Measurements from ENCODE around the gene CFAP299. TPM values are rescaled to one million over a fixed set of nuclear protein-coding genes. Genes with fewer than 3 reads are reported as not detected.

CFAP299 gene
- total and polyA plus RNA-seq, 2 experiments from 2014 or later: 0.24 to 1.4 TPM

DNA sequence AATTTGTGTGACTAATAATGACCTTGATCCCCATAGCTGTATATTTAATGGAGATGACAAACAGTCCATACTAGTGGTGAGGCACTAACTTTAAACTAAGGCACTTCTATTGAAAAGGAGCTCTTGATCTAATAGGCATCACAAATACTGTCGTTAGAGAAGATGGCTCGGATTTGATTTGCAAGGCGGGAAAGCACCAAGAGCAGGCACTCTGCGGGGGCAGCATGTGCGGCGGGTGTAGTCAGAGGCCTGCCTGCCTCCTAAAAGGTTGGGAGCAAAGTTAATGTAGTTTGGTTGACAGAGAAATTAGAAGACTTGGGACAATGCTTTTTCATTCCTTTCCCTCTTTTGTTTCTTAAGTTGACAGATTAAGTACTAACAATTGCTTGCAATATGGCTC lies 278.8 kb downstream of the CFAP299 start:
- Histone ChIP-seq H3K4me1 (ENCODE audit: low read depth) (peaks cover 12% of the 10 kb centered on the region), H3K9me3 (ENCODE audit: low read depth) (no peaks in the 10 kb centered on the region), H3K36me3 (no peaks in the 10 kb centered on the region), H3K4me3 (no peak overlapping the region), H3K27ac (no peak overlapping the region), H3K27me3 (no peaks in the 10 kb centered on the region)
- DNase-seq (ENCODE audit: low read depth in 1 of 2, low spot score in 1 of 2): no peak
- TF ChIP-seq, protein P1, sequence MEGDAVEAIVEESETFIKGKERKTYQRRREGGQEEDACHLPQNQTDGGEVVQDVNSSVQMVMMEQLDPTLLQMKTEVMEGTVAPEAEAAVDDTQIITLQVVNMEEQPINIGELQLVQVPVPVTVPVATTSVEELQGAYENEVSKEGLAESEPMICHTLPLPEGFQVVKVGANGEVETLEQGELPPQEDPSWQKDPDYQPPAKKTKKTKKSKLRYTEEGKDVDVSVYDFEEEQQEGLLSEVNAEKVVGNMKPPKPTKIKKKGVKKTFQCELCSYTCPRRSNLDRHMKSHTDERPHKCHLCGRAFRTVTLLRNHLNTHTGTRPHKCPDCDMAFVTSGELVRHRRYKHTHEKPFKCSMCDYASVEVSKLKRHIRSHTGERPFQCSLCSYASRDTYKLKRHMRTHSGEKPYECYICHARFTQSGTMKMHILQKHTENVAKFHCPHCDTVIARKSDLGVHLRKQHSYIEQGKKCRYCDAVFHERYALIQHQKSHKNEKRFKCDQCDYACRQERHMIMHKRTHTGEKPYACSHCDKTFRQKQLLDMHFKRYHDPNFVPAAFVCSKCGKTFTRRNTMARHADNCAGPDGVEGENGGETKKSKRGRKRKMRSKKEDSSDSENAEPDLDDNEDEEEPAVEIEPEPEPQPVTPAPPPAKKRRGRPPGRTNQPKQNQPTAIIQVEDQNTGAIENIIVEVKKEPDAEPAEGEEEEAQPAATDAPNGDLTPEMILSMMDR (IDR thresholded peaks at IDR 0.05; ENCODE audit: low read depth, low read length): no peak

DNA sequence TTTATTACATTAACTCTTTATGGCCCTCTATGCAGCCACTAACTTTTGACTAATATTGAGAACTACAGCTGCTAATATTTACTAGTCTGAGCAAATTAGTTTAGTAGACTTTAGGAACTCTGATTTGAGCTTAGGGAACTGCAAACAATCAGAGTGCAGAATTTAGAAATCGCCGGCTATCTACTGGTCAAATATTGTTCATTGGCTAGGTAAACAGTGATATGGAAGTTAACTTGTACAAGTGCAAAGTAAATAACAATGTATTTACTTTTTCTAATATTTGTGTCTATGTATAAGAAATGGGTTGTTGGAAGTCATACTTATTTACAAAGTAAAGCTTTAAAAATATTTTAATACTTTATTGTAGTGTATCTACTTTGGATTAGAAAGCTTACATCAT lies 279.6 kb downstream of the CFAP299 start:
- Histone ChIP-seq H3K9me3 (ENCODE audit: low read depth) (no peaks in the 10 kb centered on the region), H3K27ac (no peak overlapping the region), H3K4me1 (ENCODE audit: low read depth) (peaks cover 12% of the 10 kb centered on the region), H3K27me3 (no peaks in the 10 kb centered on the region), H3K4me3 (no peak overlapping the region), H3K36me3 (no peaks in the 10 kb centered on the region)
- no peak for DNase-seq (ENCODE audit: low read depth in 1 of 2, low spot score in 1 of 2)
- TF ChIP-seq, protein P1 (IDR thresholded peaks at IDR 0.05; ENCODE audit: low read depth, low read length): no peak

DNA sequence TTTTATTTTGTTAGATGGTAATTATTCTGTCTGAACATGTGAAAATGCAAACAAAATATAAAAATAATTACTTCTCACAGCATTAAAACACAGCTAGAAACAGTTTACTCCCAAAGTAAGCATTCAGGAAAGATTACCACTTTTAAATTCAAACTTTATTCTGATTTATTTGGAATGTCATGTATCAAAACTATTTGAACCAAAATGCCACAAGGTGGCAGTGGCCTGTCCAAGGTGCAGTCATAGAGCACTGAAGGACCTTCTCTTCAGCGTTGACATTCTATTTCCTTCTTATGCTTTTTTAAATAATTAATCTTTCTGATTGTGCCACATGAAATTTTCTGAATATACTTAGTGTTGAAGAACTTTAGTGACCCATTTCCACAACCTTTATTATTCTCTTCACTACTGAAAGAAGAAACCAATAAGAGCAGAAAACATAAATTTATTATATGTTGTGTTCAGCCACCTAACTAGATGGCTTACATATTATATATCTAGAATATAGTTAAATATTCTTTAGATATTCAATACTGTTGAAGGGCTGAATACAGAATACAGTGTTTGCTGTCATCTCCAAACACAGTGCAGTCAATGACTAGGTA lies 283.6 kb downstream of the CFAP299 start:
- Histone ChIP-seq H3K27me3 (no peaks in the 10 kb centered on the region), H3K4me3 (no peak overlapping the region), H3K27ac (no peak overlapping the region), H3K4me1 (ENCODE audit: low read depth) (no peaks in the 10 kb centered on the region), H3K9me3 (ENCODE audit: low read depth) (no peaks in the 10 kb centered on the region), H3K36me3 (no peaks in the 10 kb centered on the region)
- peak in 1 of 2 donors; percentile 23 for DNase-seq (ENCODE audit: low read depth in 1 of 2, low spot score in 1 of 2)
- TF ChIP-seq, protein P1 (IDR thresholded peaks at IDR 0.05; ENCODE audit: low read depth, low read length): peak; percentile 15

DNA sequence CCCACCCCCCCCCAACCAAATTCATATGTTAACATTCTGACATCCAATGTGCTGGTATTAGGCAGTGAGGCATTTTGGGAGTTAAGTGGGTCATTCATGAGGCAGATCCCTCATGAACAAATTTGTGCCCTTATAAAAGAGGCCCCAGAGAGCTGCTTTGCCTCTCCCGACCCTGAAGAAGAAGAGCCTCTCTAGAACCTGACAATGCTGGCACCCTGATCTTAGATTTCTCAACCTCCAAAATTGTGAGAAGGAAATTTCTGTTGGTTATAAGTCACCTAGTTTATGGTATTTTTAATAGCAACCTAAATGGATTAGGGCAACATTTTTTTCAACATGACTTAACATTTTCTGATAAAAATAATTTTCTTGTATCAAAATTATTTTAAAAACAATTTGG lies 296.3 kb downstream of the CFAP299 start:
- H3K9me3 ChIP-seq (ENCODE audit: low read depth): no peaks in the 10 kb centered on the region
- no peaks in the 10 kb centered on the region for H3K4me1 ChIP-seq (ENCODE audit: low read depth)
- TF ChIP-seq, protein P1 (IDR thresholded peaks at IDR 0.05; ENCODE audit: low read depth, low read length): no peak
- no peak overlapping the region for H3K27ac ChIP-seq
- H3K27me3 ChIP-seq: no peaks in the 10 kb centered on the region
- H3K36me3 ChIP-seq: no peaks in the 10 kb centered on the region
- no peak overlapping the region for H3K4me3 ChIP-seq
- DNase-seq (ENCODE audit: low read depth in 1 of 2, low spot score in 1 of 2): no peak

DNA sequence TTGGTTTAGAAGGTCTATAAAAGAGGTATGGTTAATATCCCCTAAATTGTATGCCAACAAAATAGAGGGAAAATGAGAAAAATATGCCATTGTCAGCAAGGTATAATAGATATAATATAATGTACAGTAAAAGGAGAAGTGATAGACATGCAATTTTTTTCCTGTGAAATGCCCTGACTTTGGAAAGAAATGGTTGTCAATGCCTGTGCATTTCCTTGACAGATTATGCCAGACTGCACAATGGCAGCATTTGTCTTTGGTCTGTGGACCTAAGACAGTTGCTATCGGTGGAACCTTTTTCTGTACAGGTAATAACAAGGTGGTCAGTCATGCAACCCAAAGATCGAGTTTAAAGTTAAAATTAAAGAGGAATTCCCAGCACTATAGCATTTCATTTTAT lies 301.7 kb downstream of the CFAP299 start:
- TF ChIP-seq, protein P1 (IDR thresholded peaks at IDR 0.05; ENCODE audit: low read depth, low read length): no peak
- DNase-seq (ENCODE audit: low read depth in 1 of 2, low spot score in 1 of 2): no peak
- no peak overlapping the region for H3K4me3 ChIP-seq
- no peaks in the 10 kb centered on the region for H3K36me3 ChIP-seq
- H3K9me3 ChIP-seq (ENCODE audit: low read depth): no peaks in the 10 kb centered on the region
- no peaks in the 10 kb centered on the region for H3K4me1 ChIP-seq (ENCODE audit: low read depth)
- H3K27ac ChIP-seq: no peak overlapping the region
- no peaks in the 10 kb centered on the region for H3K27me3 ChIP-seq
